Measurements from ENCODE around the gene CCDC24.

DNA sequence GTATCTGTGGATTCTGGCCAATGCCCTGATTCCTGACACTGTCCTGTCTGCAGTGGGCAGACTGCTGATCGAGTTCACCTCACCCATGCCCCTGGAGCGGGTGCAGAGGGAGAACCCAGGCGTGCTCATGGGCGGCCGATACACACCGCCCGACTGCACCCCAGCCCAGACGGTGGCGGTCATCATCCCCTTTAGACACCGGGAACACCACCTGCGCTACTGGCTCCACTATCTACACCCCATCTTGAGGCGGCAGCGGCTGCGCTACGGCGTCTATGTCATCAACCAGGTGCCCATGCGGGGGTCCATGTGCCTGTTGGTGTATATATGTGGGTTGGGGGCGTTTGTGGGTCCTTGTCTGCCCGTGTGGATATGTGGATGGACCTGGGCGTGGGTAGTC lies 9.8 kb upstream of the CCDC24 start:
- TF ChIP-seq, protein P1, sequence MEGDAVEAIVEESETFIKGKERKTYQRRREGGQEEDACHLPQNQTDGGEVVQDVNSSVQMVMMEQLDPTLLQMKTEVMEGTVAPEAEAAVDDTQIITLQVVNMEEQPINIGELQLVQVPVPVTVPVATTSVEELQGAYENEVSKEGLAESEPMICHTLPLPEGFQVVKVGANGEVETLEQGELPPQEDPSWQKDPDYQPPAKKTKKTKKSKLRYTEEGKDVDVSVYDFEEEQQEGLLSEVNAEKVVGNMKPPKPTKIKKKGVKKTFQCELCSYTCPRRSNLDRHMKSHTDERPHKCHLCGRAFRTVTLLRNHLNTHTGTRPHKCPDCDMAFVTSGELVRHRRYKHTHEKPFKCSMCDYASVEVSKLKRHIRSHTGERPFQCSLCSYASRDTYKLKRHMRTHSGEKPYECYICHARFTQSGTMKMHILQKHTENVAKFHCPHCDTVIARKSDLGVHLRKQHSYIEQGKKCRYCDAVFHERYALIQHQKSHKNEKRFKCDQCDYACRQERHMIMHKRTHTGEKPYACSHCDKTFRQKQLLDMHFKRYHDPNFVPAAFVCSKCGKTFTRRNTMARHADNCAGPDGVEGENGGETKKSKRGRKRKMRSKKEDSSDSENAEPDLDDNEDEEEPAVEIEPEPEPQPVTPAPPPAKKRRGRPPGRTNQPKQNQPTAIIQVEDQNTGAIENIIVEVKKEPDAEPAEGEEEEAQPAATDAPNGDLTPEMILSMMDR (conservative IDR thresholded peaks at IDR 0.05; ENCODE audit: low read length): no peak
- TF ChIP-seq EZH2phosphoT487 (IDR thresholded peaks at IDR 0.05; ENCODE audit: borderline replicate concordance): no peak

All from Loucy (cell line).